ENCODE measurements around the gene GAREM1.

GAREM1 gene

GRCh38 chr18:32317651-32318050, 153.0 kb downstream of the GAREM1 start:
- TF ChIP-seq CTCF (IDR thresholded peaks at IDR 0.05; ENCODE audit: low read depth, low read length) = no peak
- peak; percentile 78 to 83 for DNase-seq (ENCODE audit: low read depth in 2 of 2)
- H3K4me3 ChIP-seq (replicated peaks in 1 of 2; ENCODE audit: low read depth in 2 of 2, low read length in 2 of 2) = no peak overlapping the region

GRCh38 chr18:32315881-32316280, 154.8 kb downstream of the GAREM1 start:
- DNase-seq (ENCODE audit: low read depth in 2 of 2) = peak; percentile 69 to 86
- TF ChIP-seq CTCF (IDR thresholded peaks at IDR 0.05; ENCODE audit: low read depth, low read length) = no peak
- H3K4me3 ChIP-seq (replicated peaks in 1 of 2; ENCODE audit: low read depth in 2 of 2, low read length in 2 of 2) = no peak overlapping the region

- no peak for TF ChIP-seq CTCF (IDR thresholded peaks at IDR 0.05; ENCODE audit: low read depth, low read length)
Observed at GRCh38 chr18:32310774-32311173, 159.9 kb downstream of the GAREM1 start.

GRCh38 chr18:32310101-32310500, 160.6 kb downstream of the GAREM1 start:
- TF ChIP-seq CTCF (IDR thresholded peaks at IDR 0.05; ENCODE audit: low read depth, low read length) = no peak
- DNase-seq (ENCODE audit: low read depth in 2 of 2) = peak; percentile 78 to 96
- no peak overlapping the region for H3K4me3 ChIP-seq (replicated peaks in 1 of 2; ENCODE audit: low read depth in 2 of 2, low read length in 2 of 2)

More at GRCh38 chr18:32310774-32311173, 159.9 kb downstream of the GAREM1 start:
- H3K4me3 ChIP-seq (replicated peaks in 1 of 2; ENCODE audit: low read depth in 2 of 2, low read length in 2 of 2) = no peak overlapping the region
- DNase-seq (ENCODE audit: low read depth in 2 of 2) = no peak

GRCh38 chr18:32308493-32309120, 162.1 kb downstream of the GAREM1 start:
- DNase-seq (ENCODE audit: low read depth in 2 of 2) = peak; percentile 93
- H3K4me3 ChIP-seq (replicated peaks in 1 of 2; ENCODE audit: low read depth in 2 of 2, low read length in 2 of 2) = no peak overlapping the region
- TF ChIP-seq CTCF (IDR thresholded peaks at IDR 0.05; ENCODE audit: low read depth, low read length) = no peak

- H3K4me3 ChIP-seq (replicated peaks in 1 of 2; ENCODE audit: low read depth in 2 of 2, low read length in 2 of 2) = no peak overlapping the region
- TF ChIP-seq CTCF (IDR thresholded peaks at IDR 0.05; ENCODE audit: low read depth, low read length) = no peak
- DNase-seq (ENCODE audit: low read depth in 2 of 2) = peak; percentile 41 to 60
Observed at GRCh38 chr18:32303400-32303799, 167.3 kb downstream of the GAREM1 start.

- H3K4me3 ChIP-seq (replicated peaks in 1 of 2; ENCODE audit: low read depth in 2 of 2, low read length in 2 of 2) = no peak overlapping the region
- DNase-seq (ENCODE audit: low read depth in 2 of 2) = no peak
- no peak for TF ChIP-seq CTCF (IDR thresholded peaks at IDR 0.05; ENCODE audit: low read depth, low read length)
Observed at GRCh38 chr18:32302806-32303205, 167.9 kb downstream of the GAREM1 start.
